HG03575 (cell line): ENCODE measurements around the gene RAI14.

Experiments
- ATAC-seq: cut with Tn5 transposase; IDR thresholded peaks from one replicate; pipeline ENCODE4 v1.9.1; 2021; ENCODE audit not compliant: unreplicated experiment, insufficient number of reproducible peaks, low FRiP score; ENCODE audit errors: extremely low read depth

Gene RAI14

GRCh38 chr5:34656001-34656699 is at the start of gene RAI14:
Gene RAI14 (plus strand): TSS chr5:34656328. CDS start chr5:34686920, 30,592 bp downstream.
- ATAC-seq = no peak

GRCh38 chr5:34608368-34608767 is 47.8 kb upstream of the RAI14 start:
- ATAC-seq = no peak

GRCh38 chr5:34608859-34609648 is 47.1 kb upstream of the RAI14 start:
- ATAC-seq = no peak

GRCh38 chr5:34609951-34610441 is 46.1 kb upstream of the RAI14 start:
- no peak for ATAC-seq

GRCh38 chr5:34610546-34610945 is 45.6 kb upstream of the RAI14 start:
- no peak for ATAC-seq

- ATAC-seq = no peak
Observed at GRCh38 chr5:34611464-34612415, 44.4 kb upstream of the RAI14 start.

- no peak for ATAC-seq
Observed at GRCh38 chr5:34616651-34617050, 39.5 kb upstream of the RAI14 start.

- no peak for ATAC-seq
Observed at GRCh38 chr5:34618371-34619065, 37.6 kb upstream of the RAI14 start.

GRCh38 chr5:34620185-34620584 is 35.9 kb upstream of the RAI14 start:
- no peak for ATAC-seq

- ATAC-seq = no peak
Observed at GRCh38 chr5:34621277-34622097, 34.6 kb upstream of the RAI14 start.

- ATAC-seq = no peak
Observed at GRCh38 chr5:34622098-34622400, 34.1 kb upstream of the RAI14 start.

- no peak for ATAC-seq
Observed at GRCh38 chr5:34624691-34625090, 31.4 kb upstream of the RAI14 start.

GRCh38 chr5:34625246-34625645 is 30.9 kb upstream of the RAI14 start:
- no peak for ATAC-seq

GRCh38 chr5:34626036-34626435 is 30.1 kb upstream of the RAI14 start:
- ATAC-seq = no peak

- ATAC-seq = no peak
Observed at GRCh38 chr5:34626751-34627150, 29.4 kb upstream of the RAI14 start.

GRCh38 chr5:34627794-34628193 is 28.3 kb upstream of the RAI14 start:
- no peak for ATAC-seq

- ATAC-seq = no peak
Observed at GRCh38 chr5:34628373-34628772, 27.8 kb upstream of the RAI14 start.

GRCh38 chr5:34630596-34630995 is 25.5 kb upstream of the RAI14 start:
- ATAC-seq = no peak
